ENCODE data around the gene IWS1.

Gene IWS1

DNA sequence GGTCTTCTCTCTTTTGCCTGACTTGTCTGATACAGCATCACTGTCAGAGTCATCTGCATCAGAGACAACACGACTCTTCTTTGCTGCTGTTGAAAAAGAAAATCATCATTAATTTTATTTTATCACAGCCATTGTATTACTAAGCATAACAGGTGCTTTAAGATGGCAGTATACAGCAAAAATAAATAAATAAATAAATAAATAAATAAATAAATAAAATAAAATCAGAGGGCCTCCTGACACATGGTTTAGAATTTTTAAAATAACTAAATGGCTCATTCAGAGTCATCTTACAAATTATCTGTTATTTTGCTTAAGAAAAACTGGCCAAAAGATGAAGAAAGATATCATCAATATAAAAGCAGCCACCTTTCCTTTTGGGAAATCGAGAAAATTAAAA, 22.8 kb downstream of the IWS1 start:
- DNase-seq = no peak

- DNase-seq = no peak
Measured at GRCh38 chr2:127498386-127498785, 27.9 kb downstream of the IWS1 start.

DNA sequence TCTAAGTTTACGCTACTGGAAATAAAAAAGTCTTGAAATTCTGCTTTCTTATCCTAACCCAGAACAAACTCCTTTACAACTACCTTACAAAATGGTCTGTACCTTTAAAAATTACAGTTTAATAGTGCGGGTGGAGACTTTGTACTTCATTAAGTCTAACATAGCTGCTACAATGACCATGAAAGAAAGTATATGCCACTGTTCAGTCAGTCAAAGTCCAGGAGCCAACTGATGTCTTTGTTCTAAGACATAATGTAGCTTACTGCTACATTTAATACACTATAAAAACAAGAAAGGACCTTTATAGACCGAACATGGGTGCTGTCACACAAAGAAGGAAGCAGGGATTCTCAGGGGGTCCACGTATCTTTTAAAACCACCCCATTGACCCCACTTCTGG, 36.0 kb downstream of the IWS1 start:
- no peak for DNase-seq

DNA sequence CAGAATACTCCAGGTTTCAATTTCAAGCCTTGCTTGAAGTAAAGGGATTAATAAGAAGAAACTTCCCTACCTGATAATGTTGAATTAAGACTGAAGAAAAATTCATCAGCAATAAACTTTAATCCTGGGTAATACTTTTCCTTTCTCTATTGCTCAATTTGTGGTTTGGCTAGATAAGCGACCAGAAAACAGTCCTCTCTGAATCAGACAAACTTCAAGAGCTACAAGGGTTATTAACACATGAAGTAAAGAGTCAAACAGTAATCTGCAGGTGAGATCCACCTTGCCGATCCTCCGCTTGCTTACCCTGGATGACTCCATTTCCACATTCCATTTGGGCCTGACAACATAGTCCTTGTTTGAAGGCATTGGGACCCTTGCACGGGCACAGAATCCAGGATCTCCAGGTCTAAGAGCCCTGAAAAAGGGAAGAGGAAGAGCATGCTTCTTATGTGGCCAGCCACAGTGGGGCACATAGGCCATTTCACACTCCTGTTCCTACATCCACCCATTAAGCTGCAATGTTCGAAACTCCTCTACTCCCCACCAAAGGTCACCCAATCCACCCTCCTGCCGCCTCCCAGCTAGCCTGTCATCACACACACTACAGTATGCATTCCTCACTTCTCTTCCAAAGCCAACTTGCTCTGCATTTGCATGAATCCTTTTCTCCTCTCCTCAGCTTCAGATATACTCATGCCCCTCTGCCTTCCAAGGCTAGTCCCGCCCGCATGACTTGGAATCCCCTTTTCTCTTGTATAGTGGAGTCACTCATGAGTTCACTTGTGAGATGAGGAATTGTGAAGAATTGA, 39.8 kb downstream of the IWS1 start:
- no peak for DNase-seq

- no peak for DNase-seq
Measured at GRCh38 chr2:127485694-127486071, 40.6 kb downstream of the IWS1 start.

GRCh38 chr2:127485051-127485693, 41.1 kb downstream of the IWS1 start:
- no peak for DNase-seq

- no peak for DNase-seq
Measured at GRCh38 chr2:127482031-127482430, 44.3 kb downstream of the IWS1 start.

- DNase-seq = no peak
Measured at GRCh38 chr2:127479866-127480743, 46.2 kb downstream of the IWS1 start.

DNA sequence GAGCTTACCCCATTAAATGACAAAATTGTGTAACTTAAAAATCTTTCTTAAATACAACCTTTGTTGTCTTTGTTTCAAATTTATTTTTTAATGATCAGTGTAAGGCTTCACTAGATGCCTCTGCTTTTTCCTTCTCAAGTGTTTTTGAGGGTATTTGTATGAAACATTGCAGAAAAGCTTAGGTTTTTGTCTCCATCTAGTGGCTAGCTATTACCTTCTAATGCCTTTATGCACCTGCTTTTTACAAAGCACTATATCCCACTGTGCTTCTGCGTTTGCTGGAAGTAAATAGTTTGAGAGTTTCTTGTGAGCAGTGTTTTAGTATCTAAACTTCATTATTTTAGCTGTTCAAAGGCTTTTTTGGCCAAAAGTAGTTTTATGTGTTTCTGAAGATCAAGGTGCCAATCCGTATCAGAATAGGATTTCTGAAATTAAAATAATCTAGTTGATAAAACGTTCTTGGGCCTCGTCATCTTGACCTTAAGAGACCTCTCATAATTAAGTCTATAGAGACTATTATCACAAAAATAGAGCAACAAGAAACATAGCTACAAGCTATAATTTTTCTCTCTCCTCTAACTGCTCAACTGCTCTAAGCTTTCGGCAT, 47.0 kb downstream of the IWS1 start:
- peak in 1 of 56 donors; percentile 43 for DNase-seq

DNA sequence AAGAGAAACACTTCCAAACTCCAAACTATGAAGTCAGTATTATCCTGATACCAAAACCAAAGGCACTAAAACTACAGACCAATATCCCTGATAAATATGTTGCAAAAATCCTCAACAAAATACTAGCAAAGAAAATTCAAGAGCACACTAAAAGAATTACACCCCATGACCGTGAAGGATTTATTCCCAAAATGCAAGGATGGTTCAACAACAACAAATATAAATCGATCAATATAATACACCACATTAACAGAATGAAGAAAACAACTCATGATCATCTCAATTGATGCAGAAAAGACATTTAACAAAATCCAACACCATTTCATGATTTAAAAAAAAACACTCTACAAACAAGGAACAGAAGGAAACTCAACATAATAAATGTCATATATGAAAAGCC, 50.5 kb downstream of the IWS1 start:
- DNase-seq = no peak

GRCh38 chr2:127472268-127472667, 54.0 kb downstream of the IWS1 start:
- DNase-seq = no peak

DNA sequence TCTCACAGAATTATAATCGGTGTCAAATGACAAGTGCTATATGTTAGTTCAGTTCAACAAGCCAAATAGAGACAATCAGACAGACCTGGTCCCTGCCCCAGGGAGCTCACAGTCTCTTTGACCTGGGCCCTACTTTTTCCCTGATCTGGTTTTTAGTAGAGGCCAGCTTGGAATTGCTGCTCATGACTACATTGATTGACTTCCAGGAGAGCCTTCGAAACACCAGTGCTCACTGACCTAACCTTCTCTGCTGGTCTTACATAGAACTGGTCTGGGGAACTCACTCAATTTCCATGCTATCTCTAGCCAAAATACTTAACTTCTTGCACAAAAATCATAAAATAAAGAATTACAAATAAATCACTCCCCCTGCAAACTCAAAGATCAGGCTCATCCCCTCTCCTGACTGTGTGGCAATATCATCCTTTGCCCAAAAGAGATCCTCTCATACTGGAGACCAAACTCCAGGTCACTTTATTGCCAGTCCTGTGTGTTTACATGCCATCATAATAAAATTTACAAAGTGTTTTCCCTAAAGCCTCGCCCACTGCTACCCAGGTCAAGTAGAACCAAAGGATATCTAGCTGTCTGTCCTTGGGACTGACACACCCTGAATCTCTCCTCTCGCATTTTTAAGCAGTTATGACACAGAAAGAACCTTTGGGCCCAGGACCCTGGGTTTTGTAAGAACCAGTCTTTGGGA, 54.9 kb downstream of the IWS1 start:
- no peak for DNase-seq

DNA sequence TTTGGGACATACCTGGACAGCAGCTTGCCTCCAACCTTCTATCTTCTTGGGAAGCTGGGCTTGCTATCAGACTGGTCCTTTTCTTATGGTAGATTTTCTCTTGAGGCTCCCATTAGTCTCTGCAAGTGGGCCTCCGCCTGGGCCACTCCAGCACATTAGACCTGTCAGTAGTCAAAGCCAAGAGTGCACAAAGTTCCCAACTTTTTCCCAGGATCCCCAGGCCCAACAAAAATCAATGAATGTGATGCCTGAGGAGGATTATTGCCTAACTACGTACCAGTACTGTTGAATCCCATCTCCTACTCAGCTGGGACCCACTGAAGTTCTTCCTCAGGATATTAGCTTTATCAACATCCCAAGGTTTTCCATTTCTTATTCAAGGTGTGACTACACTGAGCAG, 56.3 kb downstream of the IWS1 start:
- no peak for DNase-seq

DNA sequence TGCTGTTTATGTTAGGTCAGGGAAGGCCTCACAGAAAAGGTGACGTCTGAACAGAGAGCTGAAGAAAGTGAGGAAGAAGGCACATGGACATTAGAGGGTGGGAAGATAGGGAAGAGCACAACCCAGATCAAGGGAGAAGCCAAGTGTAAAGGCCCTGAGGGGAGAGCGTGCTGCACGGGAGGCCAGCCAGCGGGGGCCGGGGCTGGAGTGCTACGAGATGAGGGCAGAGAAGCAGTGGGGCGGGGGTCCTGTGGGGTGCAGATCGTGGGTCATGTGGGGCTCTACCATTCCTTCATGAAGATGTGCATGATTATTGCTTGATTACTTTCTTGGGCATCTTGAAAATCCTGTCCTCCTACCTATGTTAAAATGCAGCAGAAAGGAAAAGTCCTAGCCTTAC, 57.2 kb downstream of the IWS1 start:
- no peak for DNase-seq

- no peak for DNase-seq
Measured at GRCh38 chr2:127465258-127465657, 61.0 kb downstream of the IWS1 start.

DNA sequence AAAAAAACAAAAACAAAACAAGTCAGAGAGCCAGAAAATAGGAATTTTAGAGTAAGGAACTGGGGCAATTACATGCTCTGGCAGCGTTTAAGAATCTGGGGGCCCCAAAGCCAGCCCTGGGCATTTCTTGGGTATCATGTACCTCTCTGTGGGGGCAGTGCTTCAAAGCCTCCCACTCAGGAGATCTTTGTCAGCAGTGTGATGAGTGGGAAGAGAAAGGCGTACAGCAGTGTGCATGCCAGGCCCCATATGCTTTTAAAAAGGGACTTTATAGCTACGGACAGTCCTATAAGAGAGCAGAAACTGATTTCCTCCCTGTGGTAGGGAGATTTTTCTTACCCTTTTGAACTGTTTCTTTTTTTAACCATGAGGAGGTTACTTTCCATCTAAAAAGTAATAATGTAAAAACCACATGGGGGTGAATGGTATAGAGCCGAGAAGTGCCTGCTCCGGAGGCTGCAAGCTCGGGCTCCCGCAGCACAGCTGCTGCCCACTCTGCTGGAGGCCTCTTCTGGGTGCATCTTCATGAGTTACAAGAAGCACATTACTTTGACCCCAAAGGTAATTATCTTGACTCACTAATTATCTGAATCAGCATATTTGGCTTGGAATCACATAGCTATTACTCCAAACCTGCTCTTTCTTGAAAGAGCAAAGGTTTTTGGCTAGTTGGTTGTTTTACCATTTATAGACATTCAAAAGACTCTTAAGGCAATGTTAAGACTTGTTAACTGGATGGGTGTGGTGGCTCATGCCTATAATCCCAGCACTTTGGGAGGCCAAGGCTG, 61.6 kb downstream of the IWS1 start:
- no peak for DNase-seq

- DNase-seq = no peak
Measured at GRCh38 chr2:127463155-127463991, 62.9 kb downstream of the IWS1 start.

DNA sequence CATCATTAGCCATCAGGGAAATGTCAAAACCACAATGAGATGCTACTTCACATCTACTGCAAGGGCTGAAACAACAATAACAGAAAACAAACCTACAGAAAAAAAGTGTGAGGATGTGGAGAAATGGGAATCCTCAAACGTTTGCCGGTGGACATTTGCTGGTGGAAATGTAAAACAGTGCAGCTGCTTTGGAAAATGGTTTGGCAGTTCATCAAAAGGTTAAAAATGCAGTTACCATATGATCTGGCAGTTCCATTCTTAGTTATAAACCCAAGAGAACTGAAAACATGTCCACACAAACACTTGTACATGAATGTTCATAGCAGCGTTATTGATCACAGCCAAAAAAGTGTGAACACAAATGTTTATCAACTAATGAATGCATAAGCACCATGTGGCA, 63.8 kb downstream of the IWS1 start:
- DNase-seq = no peak

GRCh38 chr2:127456960-127457359, 69.3 kb downstream of the IWS1 start:
- no peak for DNase-seq

All from amygdala (tissue), 56 donors.